ENCODE data around the gene LAMB1.

The LAMB1 gene

DNA sequence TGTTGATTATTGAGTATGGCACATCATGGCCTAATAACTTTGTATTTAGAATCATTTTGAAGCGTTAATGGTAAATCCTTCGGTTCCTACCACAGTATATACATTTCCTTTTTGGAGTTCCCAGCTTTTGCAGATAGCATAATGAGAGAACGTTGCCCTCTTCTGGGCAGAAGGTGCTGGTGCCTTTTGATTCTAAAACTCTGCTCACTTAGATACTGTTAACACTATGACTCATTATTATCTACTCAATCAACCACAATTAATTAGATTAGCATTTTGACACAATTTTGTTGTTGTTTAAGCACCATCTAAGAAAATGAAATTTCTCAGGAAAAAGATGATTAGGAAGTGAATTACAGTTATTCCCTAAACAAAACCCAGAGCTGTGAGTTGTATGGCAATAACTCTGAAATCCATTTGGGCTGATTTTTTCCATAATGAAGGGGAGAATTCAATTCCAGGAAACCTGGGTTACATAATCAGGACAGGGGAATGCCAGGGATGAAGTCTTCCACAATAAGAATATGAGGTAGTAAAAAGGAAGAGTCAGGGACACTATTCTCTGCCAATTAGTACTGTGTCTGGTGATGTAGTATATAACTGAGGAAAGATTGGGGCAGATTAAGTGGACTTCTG, 123.4 kb downstream of the LAMB1 start:
- no peak for DNase-seq (ENCODE audit: insufficient read length, low spot score)
- peak; percentile 86 for FAIRE-seq

DNA sequence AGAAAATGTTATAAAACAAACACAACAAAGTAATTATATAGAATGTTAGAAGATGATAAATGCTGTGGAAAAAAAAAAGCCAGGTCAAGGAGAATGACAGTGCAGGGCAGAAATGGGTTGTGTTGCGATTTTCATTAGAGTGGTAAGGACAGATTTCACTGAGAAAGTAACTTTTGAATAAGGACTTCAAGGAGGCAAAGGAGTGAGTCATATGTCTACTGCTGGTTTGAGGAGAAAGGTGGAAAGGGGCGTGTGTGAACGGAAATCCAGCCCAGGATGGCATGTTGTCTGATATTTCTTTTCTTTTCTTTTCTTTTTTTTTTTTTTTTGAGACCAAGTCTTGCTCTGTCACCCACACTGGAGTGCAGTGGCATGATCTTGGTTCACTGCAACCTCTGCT, 124.3 kb downstream of the LAMB1 start:
- TF ChIP-seq SPI1 (IDR thresholded peaks at IDR 0.05; ENCODE audit: low read depth, low read length): no peak
- no peak for TF ChIP-seq POLR2A (IDR thresholded peaks at IDR 0.05; ENCODE audit: low read depth, low read length)
- no peak for TF ChIP-seq TAF1 (IDR thresholded peaks at IDR 0.05; ENCODE audit: low read depth, low read length)
- TF ChIP-seq PAX5 (IDR thresholded peaks at IDR 0.05; ENCODE audit: insufficient read depth, low read length, severe bottlenecking): no peak
- no peak for TF ChIP-seq POLR2AphosphoS5 (IDR thresholded peaks at IDR 0.05; ENCODE audit: low read depth, low read length)
- no peak for TF ChIP-seq POU2F2 (IDR thresholded peaks at IDR 0.05; ENCODE audit: low read depth, low read length)
- FAIRE-seq: no peak
- no peak for DNase-seq (ENCODE audit: insufficient read length, low spot score)

More for the DNA sequence above, 123.4 kb downstream of the LAMB1 start:
- no peak for TF ChIP-seq TAF1 (IDR thresholded peaks at IDR 0.05; ENCODE audit: low read depth, low read length)
- no peak for TF ChIP-seq PAX5 (IDR thresholded peaks at IDR 0.05; ENCODE audit: insufficient read depth, low read length, severe bottlenecking)
- no peak for TF ChIP-seq POLR2A (IDR thresholded peaks at IDR 0.05; ENCODE audit: low read depth, low read length)
- TF ChIP-seq POU2F2 (IDR thresholded peaks at IDR 0.05; ENCODE audit: low read depth, low read length): no peak
- TF ChIP-seq SPI1 (IDR thresholded peaks at IDR 0.05; ENCODE audit: low read depth, low read length): no peak
- no peak for TF ChIP-seq POLR2AphosphoS5 (IDR thresholded peaks at IDR 0.05; ENCODE audit: low read depth, low read length)

DNA sequence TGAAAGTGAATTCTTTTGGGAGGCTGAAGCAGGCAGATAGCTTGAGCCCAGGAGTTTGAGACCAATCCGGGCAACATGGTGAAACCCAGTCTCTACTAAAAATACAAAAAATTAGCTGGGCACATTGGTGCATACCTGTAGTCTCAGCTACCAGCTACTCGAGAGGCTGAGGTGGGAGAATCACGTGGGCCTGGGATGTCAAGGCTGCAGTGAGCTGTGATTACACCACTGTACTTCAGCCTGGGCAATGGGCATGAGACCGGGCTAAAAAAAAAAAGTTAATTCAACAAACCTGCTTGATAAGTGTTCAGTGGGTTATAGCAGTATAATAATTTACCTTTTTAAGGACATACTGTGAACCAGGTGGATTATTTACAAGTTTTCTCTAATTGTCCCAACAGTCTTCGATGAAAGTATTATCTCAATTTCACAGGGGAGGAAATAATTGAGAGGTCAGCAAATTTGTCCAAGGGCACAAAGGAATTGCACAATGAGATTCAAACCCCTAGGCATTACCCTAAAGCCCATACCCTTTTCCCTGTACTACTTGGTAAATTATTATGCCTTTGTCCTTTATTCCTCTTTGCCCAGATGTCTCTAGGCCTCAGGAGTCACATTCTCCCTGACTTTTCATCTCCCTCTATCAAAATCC, 125.1 kb downstream of the LAMB1 start:
- DNase-seq (ENCODE audit: insufficient read length, low spot score) (no peak), FAIRE-seq (no peak)
- TF ChIP-seq POLR2A (IDR thresholded peaks at IDR 0.05; ENCODE audit: low read depth, low read length) (no peak), TAF1 (IDR thresholded peaks at IDR 0.05; ENCODE audit: low read depth, low read length) (no peak), PAX5 (IDR thresholded peaks at IDR 0.05; ENCODE audit: insufficient read depth, low read length, severe bottlenecking) (no peak), SPI1 (IDR thresholded peaks at IDR 0.05; ENCODE audit: low read depth, low read length) (no peak), POLR2AphosphoS5 (IDR thresholded peaks at IDR 0.05; ENCODE audit: low read depth, low read length) (no peak), POU2F2 (IDR thresholded peaks at IDR 0.05; ENCODE audit: low read depth, low read length) (no peak)

DNA sequence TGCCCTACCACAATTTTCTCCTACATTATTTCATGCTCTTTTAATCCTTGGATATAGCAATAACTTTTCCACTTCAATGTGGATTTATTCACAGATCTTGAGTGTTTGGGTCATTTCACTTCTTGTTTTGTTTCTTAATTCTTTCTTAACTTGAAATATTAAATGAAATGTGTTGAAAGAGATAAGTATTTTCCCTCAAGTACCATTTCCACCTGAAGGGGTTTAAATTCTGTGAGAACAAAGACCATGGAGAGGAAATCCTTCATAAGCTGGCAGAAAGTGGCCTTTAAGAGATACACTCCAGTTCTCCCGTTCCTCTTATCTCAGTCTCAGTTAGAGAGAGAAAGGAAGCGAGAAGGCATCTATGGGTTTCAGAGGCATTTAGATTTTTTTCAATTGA, 126.0 kb downstream of the LAMB1 start:
- TF ChIP-seq TAF1 (IDR thresholded peaks at IDR 0.05; ENCODE audit: low read depth, low read length) (no peak), POU2F2 (IDR thresholded peaks at IDR 0.05; ENCODE audit: low read depth, low read length) (no peak), PAX5 (IDR thresholded peaks at IDR 0.05; ENCODE audit: insufficient read depth, low read length, severe bottlenecking) (no peak), SPI1 (IDR thresholded peaks at IDR 0.05; ENCODE audit: low read depth, low read length) (no peak), POLR2A (IDR thresholded peaks at IDR 0.05; ENCODE audit: low read depth, low read length) (no peak), POLR2AphosphoS5 (IDR thresholded peaks at IDR 0.05; ENCODE audit: low read depth, low read length) (no peak)
- no peak for FAIRE-seq
- DNase-seq (ENCODE audit: insufficient read length, low spot score): no peak

DNA sequence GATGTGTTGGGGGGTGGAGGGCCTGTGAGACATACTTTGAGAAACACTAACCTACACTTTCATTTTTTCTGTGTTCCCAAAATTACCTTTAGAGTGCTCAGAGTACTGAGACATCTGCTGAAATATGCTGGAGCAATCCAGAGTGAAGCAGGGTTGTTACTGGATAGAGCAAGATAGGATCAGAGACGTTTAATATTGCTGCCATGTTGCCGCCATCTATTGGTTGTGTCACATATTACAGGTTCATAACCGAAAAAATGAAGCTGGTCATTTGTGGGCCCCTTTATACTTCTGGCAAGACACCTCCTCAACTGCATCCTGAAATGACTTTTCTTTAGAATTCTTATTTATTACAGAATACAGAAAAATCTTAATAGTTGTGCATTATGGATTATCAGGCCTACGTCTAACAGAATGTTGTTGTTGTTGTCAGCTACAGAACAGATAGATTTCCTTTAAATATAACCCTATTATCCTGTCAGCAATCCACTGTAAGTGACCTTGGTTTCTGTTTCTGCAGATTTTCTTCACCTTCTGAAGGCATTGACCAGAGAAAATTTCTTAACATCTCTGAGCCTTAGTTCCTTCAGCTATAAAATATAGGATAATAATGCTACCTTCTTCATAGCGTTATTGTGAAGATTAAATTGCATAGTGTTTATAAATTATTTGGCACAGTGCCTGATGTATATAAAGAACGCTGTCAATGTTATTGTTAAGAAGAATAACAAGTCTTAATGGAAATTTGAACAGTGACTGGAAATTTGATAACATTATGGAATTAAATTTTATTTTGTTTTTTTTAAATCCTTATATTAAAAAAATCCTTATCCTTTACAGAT, 128.1 kb downstream of the LAMB1 start:
- DNase-seq (ENCODE audit: insufficient read length, low spot score): no peak
- FAIRE-seq: peak; percentile 77
- TF ChIP-seq PAX5 (IDR thresholded peaks at IDR 0.05; ENCODE audit: insufficient read depth, low read length, severe bottlenecking) (no peak), SPI1 (IDR thresholded peaks at IDR 0.05; ENCODE audit: low read depth, low read length) (no peak), POLR2AphosphoS5 (IDR thresholded peaks at IDR 0.05; ENCODE audit: low read depth, low read length) (no peak), POLR2A (IDR thresholded peaks at IDR 0.05; ENCODE audit: low read depth, low read length) (no peak), TAF1 (IDR thresholded peaks at IDR 0.05; ENCODE audit: low read depth, low read length) (no peak), POU2F2 (IDR thresholded peaks at IDR 0.05; ENCODE audit: low read depth, low read length) (no peak)

GRCh38 chr7:107874111-107874510, 128.8 kb downstream of the LAMB1 start:
- DNase-seq (ENCODE audit: insufficient read length, low spot score) (no peak), FAIRE-seq (no peak)
- TF ChIP-seq PAX5 (IDR thresholded peaks at IDR 0.05; ENCODE audit: insufficient read depth, low read length, severe bottlenecking) (no peak), POLR2AphosphoS5 (IDR thresholded peaks at IDR 0.05; ENCODE audit: low read depth, low read length) (no peak), TAF1 (IDR thresholded peaks at IDR 0.05; ENCODE audit: low read depth, low read length) (no peak), POU2F2 (IDR thresholded peaks at IDR 0.05; ENCODE audit: low read depth, low read length) (no peak), SPI1 (IDR thresholded peaks at IDR 0.05; ENCODE audit: low read depth, low read length) (no peak), POLR2A (IDR thresholded peaks at IDR 0.05; ENCODE audit: low read depth, low read length) (no peak)
